ENCODE measurements around the gene SLC51A.
"Not testable (repeated sequence)": the region's sequence is repeated elsewhere in the genome, so short reads cannot be mapped to it uniquely, and the experiment has no call there.

- TF ChIP-seq POLR2A (IDR thresholded peaks at IDR 0.05; ENCODE audit: low read depth, low read length); PAX5 (IDR thresholded peaks at IDR 0.05; ENCODE audit: insufficient read depth, low read length, severe bottlenecking): not testable (repeated sequence)
These were observed 6.2 kb upstream of the SLC51A start for GRCh38 chr3:196209944-196210672.
